ENCODE results near the gene DDN.

The DDN gene

GRCh38 chr12:48993787-48994186, 5.4 kb downstream of the DDN start:
- Histone ChIP-seq H3K4me3 (ENCODE audit: low read length in 2 of 2) (no peak overlapping the region), H3K18ac (ENCODE audit: low read length) (no peak overlapping the region), H3K4me2 (ENCODE audit: insufficient read depth, low read length, poor library complexity, severe bottlenecking) (no peak overlapping the region), H2AFZ (ENCODE audit: low read length) (no peak overlapping the region), H3K27me3 (ENCODE audit: control insufficient read depth in 3 of 3, insufficient read depth in 3 of 3, low read depth in 1 of 3, low read length in 3 of 3) (peaks cover 49 to 87% (median 63%) of the 10 kb centered on the region in 3 experiments), H2AK5ac (ENCODE audit: low read depth, low read length) (no peak overlapping the region), H3K14ac (ENCODE audit: low read length) (no peak overlapping the region), H4K8ac (ENCODE audit: low read depth, low read length) (no peak overlapping the region), H3K9ac (ENCODE audit: low read depth, low read length, poor library complexity) (no peak overlapping the region), H4K91ac (ENCODE audit: low read depth, low read length, poor library complexity) (no peak overlapping the region), H3K4me1 (ENCODE audit: control insufficient read depth in 2 of 2, insufficient read depth in 1 of 2, low read depth in 1 of 2, low read length in 2 of 2) (peaks cover 2 to 12% of the 10 kb centered on the region in 2 donors), H3K27ac (replicated peaks; ENCODE audit: low read length) (no peak overlapping the region), H3K79me1 (ENCODE audit: low read depth, low read length) (no peaks in the 10 kb centered on the region), H3K4ac (ENCODE audit: low read length) (no peak overlapping the region), H2BK5ac (ENCODE audit: low read length) (no peak overlapping the region), H3K23ac (ENCODE audit: low read depth, low read length, poor library complexity) (no peak overlapping the region), H2BK120ac (ENCODE audit: low read depth, low read length) (no peak overlapping the region), H3K9me3 (replicated peaks in 1 of 2; ENCODE audit: control insufficient read depth in 2 of 2, insufficient read depth in 1 of 2, low read depth in 1 of 2, low read length in 2 of 2) (no peaks in the 10 kb centered on the region), H2BK12ac (ENCODE audit: low read length) (no peak overlapping the region), H2BK15ac (ENCODE audit: low read length) (no peak overlapping the region), H3K36me3 (replicated peaks in 1 of 2; ENCODE audit: control insufficient read depth in 2 of 2, insufficient read depth in 2 of 2, low read length in 2 of 2) (no peaks in the 10 kb centered on the region)
- WGBS, 2 donors (ENCODE audit: extremely low coverage in 2 of 2, insufficient read length in 2 of 2, insufficient replicate concordance in 1 of 2) = no CpG with 5 or more reads among the region's 3 CpGs
- DNase-seq (ENCODE audit: low spot score) = no peak

- H4K91ac ChIP-seq (ENCODE audit: low read depth, low read length, poor library complexity) = no peak overlapping the region
- no peak overlapping the region for H3K9ac ChIP-seq (ENCODE audit: low read depth, low read length, poor library complexity)
- no peak overlapping the region for H2BK120ac ChIP-seq (ENCODE audit: low read depth, low read length)
- H3K4me3 ChIP-seq (ENCODE audit: low read length in 2 of 2) = no peak overlapping the region
- no peaks in the 10 kb centered on the region for H3K36me3 ChIP-seq (replicated peaks in 1 of 2; ENCODE audit: control insufficient read depth in 2 of 2, insufficient read depth in 2 of 2, low read length in 2 of 2)
- no peaks in the 10 kb centered on the region for H3K79me1 ChIP-seq (ENCODE audit: low read depth, low read length)
- H3K18ac ChIP-seq (ENCODE audit: low read length) = no peak overlapping the region
- no peak overlapping the region for H2AFZ ChIP-seq (ENCODE audit: low read length)
- H3K14ac ChIP-seq (ENCODE audit: low read length) = no peak overlapping the region
- H2BK15ac ChIP-seq (ENCODE audit: low read length) = no peak overlapping the region
- peaks cover 7 to 14% of the 10 kb centered on the region in 2 donors for H3K4me1 ChIP-seq (ENCODE audit: control insufficient read depth in 2 of 2, insufficient read depth in 1 of 2, low read depth in 1 of 2, low read length in 2 of 2)
- no peak overlapping the region for H4K8ac ChIP-seq (ENCODE audit: low read depth, low read length)
- H3K9me3 ChIP-seq (replicated peaks in 1 of 2; ENCODE audit: control insufficient read depth in 2 of 2, insufficient read depth in 1 of 2, low read depth in 1 of 2, low read length in 2 of 2) = no peaks in the 10 kb centered on the region
- DNase-seq (ENCODE audit: low spot score) = no peak
- H2AK5ac ChIP-seq (ENCODE audit: low read depth, low read length) = no peak overlapping the region
- H2BK12ac ChIP-seq (ENCODE audit: low read length) = no peak overlapping the region
- H3K27ac ChIP-seq (replicated peaks; ENCODE audit: low read length) = no peak overlapping the region
- H3K4me2 ChIP-seq (ENCODE audit: insufficient read depth, low read length, poor library complexity, severe bottlenecking) = no peak overlapping the region
- H3K23ac ChIP-seq (ENCODE audit: low read depth, low read length, poor library complexity) = no peak overlapping the region
- H2BK5ac ChIP-seq (ENCODE audit: low read length) = no peak overlapping the region
- no CpG with 5 or more reads among the region's 8 CpGs for WGBS, 2 donors (ENCODE audit: extremely low coverage in 2 of 2, insufficient read length in 2 of 2, insufficient replicate concordance in 1 of 2)
- peaks cover 31 to 77% (median 62%) of the 10 kb centered on the region in 3 experiments for H3K27me3 ChIP-seq (ENCODE audit: control insufficient read depth in 3 of 3, insufficient read depth in 3 of 3, low read depth in 1 of 3, low read length in 3 of 3)
- H3K4ac ChIP-seq (ENCODE audit: low read length) = no peak overlapping the region
These were observed 7.7 kb downstream of the DDN start for GRCh38 chr12:48991247-48992050.

GRCh38 chr12:48990552-48990951, 8.6 kb downstream of the DDN start:
- no peak overlapping the region for H2AK5ac ChIP-seq (ENCODE audit: low read depth, low read length)
- no peak overlapping the region for H3K4me3 ChIP-seq (ENCODE audit: low read length in 2 of 2)
- no peak overlapping the region for H3K4ac ChIP-seq (ENCODE audit: low read length)
- no peak overlapping the region for H3K18ac ChIP-seq (ENCODE audit: low read length)
- H4K8ac ChIP-seq (ENCODE audit: low read depth, low read length) = no peak overlapping the region
- peaks cover 28 to 77% (median 62%) of the 10 kb centered on the region in 3 experiments for H3K27me3 ChIP-seq (ENCODE audit: control insufficient read depth in 3 of 3, insufficient read depth in 3 of 3, low read depth in 1 of 3, low read length in 3 of 3)
- no peak overlapping the region for H2BK12ac ChIP-seq (ENCODE audit: low read length)
- H3K4me2 ChIP-seq (ENCODE audit: insufficient read depth, low read length, poor library complexity, severe bottlenecking) = no peak overlapping the region
- H3K27ac ChIP-seq (replicated peaks; ENCODE audit: low read length) = no peak overlapping the region
- no peak overlapping the region for H2BK5ac ChIP-seq (ENCODE audit: low read length)
- no peak overlapping the region for H2AFZ ChIP-seq (ENCODE audit: low read length)
- H3K4me1 ChIP-seq (ENCODE audit: control insufficient read depth in 2 of 2, insufficient read depth in 1 of 2, low read depth in 1 of 2, low read length in 2 of 2) = peaks cover 15% of the 10 kb centered on the region in 2 donors
- no peak overlapping the region for H4K91ac ChIP-seq (ENCODE audit: low read depth, low read length, poor library complexity)
- no peak overlapping the region for H3K9ac ChIP-seq (ENCODE audit: low read depth, low read length, poor library complexity)
- no peak overlapping the region for H2BK120ac ChIP-seq (ENCODE audit: low read depth, low read length)
- H3K23ac ChIP-seq (ENCODE audit: low read depth, low read length, poor library complexity) = no peak overlapping the region
- no peaks in the 10 kb centered on the region for H3K36me3 ChIP-seq (replicated peaks in 1 of 2; ENCODE audit: control insufficient read depth in 2 of 2, insufficient read depth in 2 of 2, low read length in 2 of 2)
- H2BK15ac ChIP-seq (ENCODE audit: low read length) = no peak overlapping the region
- DNase-seq (ENCODE audit: low spot score) = no peak
- H3K14ac ChIP-seq (ENCODE audit: low read length) = no peak overlapping the region
- H3K79me1 ChIP-seq (ENCODE audit: low read depth, low read length) = no peaks in the 10 kb centered on the region
- no peaks in the 10 kb centered on the region for H3K9me3 ChIP-seq (replicated peaks in 1 of 2; ENCODE audit: control insufficient read depth in 2 of 2, insufficient read depth in 1 of 2, low read depth in 1 of 2, low read length in 2 of 2)

- Histone ChIP-seq H2AFZ (ENCODE audit: low read length) (no peak overlapping the region), H3K4me1 (ENCODE audit: control insufficient read depth in 2 of 2, insufficient read depth in 1 of 2, low read depth in 1 of 2, low read length in 2 of 2) (peaks cover 14 to 18% of the 10 kb centered on the region in 2 donors), H2BK120ac (ENCODE audit: low read depth, low read length) (no peak overlapping the region), H3K36me3 (replicated peaks in 1 of 2; ENCODE audit: control insufficient read depth in 2 of 2, insufficient read depth in 2 of 2, low read length in 2 of 2) (no peaks in the 10 kb centered on the region), H2BK12ac (ENCODE audit: low read length) (no peak overlapping the region), H3K4ac (ENCODE audit: low read length) (no peak overlapping the region), H3K18ac (ENCODE audit: low read length) (no peak overlapping the region), H3K9ac (ENCODE audit: low read depth, low read length, poor library complexity) (no peak overlapping the region), H3K27ac (replicated peaks; ENCODE audit: low read length) (no peak overlapping the region), H3K4me2 (ENCODE audit: insufficient read depth, low read length, poor library complexity, severe bottlenecking) (no peak overlapping the region), H3K79me1 (ENCODE audit: low read depth, low read length) (no peaks in the 10 kb centered on the region), H2AK5ac (ENCODE audit: low read depth, low read length) (no peak overlapping the region), H4K8ac (ENCODE audit: low read depth, low read length) (no peak overlapping the region), H3K14ac (ENCODE audit: low read length) (no peak overlapping the region), H3K4me3 (ENCODE audit: low read length in 2 of 2) (no peak overlapping the region), H3K23ac (ENCODE audit: low read depth, low read length, poor library complexity) (no peak overlapping the region), H3K27me3 (ENCODE audit: control insufficient read depth in 3 of 3, insufficient read depth in 3 of 3, low read depth in 1 of 3, low read length in 3 of 3) (peaks cover 28 to 78% (median 69%) of the 10 kb centered on the region in 3 experiments), H4K91ac (ENCODE audit: low read depth, low read length, poor library complexity) (no peak overlapping the region), H2BK5ac (ENCODE audit: low read length) (no peak overlapping the region), H2BK15ac (ENCODE audit: low read length) (no peak overlapping the region), H3K9me3 (replicated peaks in 1 of 2; ENCODE audit: control insufficient read depth in 2 of 2, insufficient read depth in 1 of 2, low read depth in 1 of 2, low read length in 2 of 2) (no peaks in the 10 kb centered on the region)
- WGBS, 2 donors (ENCODE audit: extremely low coverage in 2 of 2, insufficient read length in 2 of 2, insufficient replicate concordance in 1 of 2) = no CpG with 5 or more reads among the region's 16 CpGs
- DNase-seq (ENCODE audit: low spot score) = peak; percentile 78
These were observed 11.0 kb downstream of the DDN start for GRCh38 chr12:48988030-48988649.

Measured in neuronal stem cell (in vitro differentiated cells).